ES-I3 (cell line): ENCODE results near the gene FAM131A.

Experiments
- H3K36me3 ChIP-seq: 2 replicates; pipeline ENCODE4 v1.6.1; 2013; ENCODE audit warnings: mild to moderate bottlenecking, low read length, control low read depth, moderate library complexity; ENCODE audit not compliant: insufficient read depth
- H3K4me1 ChIP-seq: 2 replicates; pipeline ENCODE4 v1.6.1; 2013; ENCODE audit warnings: mild to moderate bottlenecking, control low read depth, low read length; ENCODE audit not compliant: insufficient read depth
- H3K9ac ChIP-seq: 2 replicates; pipeline ENCODE4 v1.6.1; 2013; ENCODE audit warnings: low read depth, mild to moderate bottlenecking, low read length, moderate library complexity
- H3K9me3 ChIP-seq: 2 replicates; pipeline ENCODE4 v1.6.1; 2013; ENCODE audit warnings: mild to moderate bottlenecking, low read length, moderate library complexity; ENCODE audit not compliant: control insufficient read depth, insufficient read depth

The FAM131A gene

DNA sequence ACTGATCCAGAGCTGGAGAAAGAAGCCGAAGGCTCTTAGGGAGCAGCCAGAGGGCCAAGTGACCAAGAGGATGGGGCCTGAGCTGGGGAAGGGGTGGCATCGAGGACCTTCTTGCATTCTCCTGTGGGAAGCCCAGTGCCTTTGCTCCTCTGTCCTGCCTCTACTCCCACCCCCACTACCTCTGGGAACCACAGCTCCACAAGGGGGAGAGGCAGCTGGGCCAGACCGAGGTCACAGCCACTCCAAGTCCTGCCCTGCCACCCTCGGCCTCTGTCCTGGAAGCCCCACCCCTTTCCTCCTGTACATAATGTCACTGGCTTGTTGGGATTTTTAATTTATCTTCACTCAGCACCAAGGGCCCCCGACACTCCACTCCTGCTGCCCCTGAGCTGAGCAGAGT lies 52.0 kb downstream of the FAM131A start:
- no peak overlapping the region for H3K9ac ChIP-seq
- H3K9me3 ChIP-seq: no peaks in the 10 kb centered on the region
- no peaks in the 10 kb centered on the region for H3K4me1 ChIP-seq
- no peaks in the 10 kb centered on the region for H3K36me3 ChIP-seq

GRCh38 chr3:184389935-184390528 lies 52.6 kb downstream of the FAM131A start:
- Histone ChIP-seq H3K36me3 (no peaks in the 10 kb centered on the region), H3K9ac (no peak overlapping the region), H3K9me3 (no peaks in the 10 kb centered on the region), H3K4me1 (no peaks in the 10 kb centered on the region)

DNA sequence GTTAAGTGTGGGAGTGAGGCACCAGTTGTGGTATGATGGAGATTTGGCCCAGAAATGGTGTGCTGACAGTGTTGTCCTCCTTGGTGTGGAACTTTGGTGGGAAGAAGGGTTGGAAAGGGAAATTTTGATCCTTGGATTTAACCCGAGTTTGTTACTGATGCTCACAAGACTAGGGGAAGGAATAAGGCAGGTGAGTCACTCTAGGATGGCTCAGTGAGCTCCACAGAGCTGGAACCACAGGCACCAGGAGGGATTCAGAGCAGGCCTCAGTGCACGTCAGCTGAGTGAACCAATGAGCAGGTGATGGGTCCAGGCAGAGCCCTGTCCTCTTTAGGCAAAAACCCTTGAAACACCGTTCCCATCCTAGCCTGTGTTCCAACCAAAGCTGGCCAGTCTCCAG lies 53.9 kb downstream of the FAM131A start:
- Histone ChIP-seq H3K9ac (no peak overlapping the region), H3K36me3 (no peaks in the 10 kb centered on the region), H3K4me1 (no peaks in the 10 kb centered on the region), H3K9me3 (no peaks in the 10 kb centered on the region)

DNA sequence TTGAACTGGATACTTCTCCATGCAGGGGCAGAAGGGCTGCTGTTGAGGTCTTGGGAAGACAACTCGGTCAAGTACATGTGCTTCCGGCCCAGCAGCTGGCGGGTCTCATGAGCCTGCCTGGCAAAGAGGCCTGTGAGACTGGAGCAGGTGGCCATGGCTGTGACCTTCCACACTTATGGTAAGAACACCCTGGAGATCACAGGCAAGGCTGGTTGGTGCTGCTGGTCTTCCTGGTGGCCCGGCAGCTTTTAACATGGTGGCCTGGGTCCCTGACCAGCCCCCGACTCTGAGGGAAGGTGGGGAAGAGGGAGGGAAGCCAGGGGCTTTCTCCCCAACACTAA lies 57.9 kb downstream of the FAM131A start:
- H3K9me3 ChIP-seq: no peaks in the 10 kb centered on the region
- no peak overlapping the region for H3K9ac ChIP-seq
- no peaks in the 10 kb centered on the region for H3K36me3 ChIP-seq
- no peaks in the 10 kb centered on the region for H3K4me1 ChIP-seq
